Endothelial cell (in vitro differentiated cells): ENCODE data around the gene SRM. TPM values are rescaled to one million over a fixed set of nuclear protein-coding genes. Genes with fewer than 3 reads are reported as not detected.

ENCODE experiments used
- DNase-seq: peaks from one replicate; pipeline ENCODE4 v3.0.0; 2021; ENCODE audit warnings: low spot score
- H3K27ac Mint-ChIP-seq: one replicate; pipeline ENCODE4 v1.8.0; 2021; ENCODE audit warnings: mixed read lengths, inconsistent platforms; ENCODE audit not compliant: unreplicated experiment
- H3K27me3 Mint-ChIP-seq: one replicate; pipeline ENCODE4 v1.8.0; 2021; ENCODE audit warnings: mild to moderate bottlenecking, moderate library complexity, mixed read lengths, inconsistent platforms; ENCODE audit not compliant: unreplicated experiment
- H3K36me3 Mint-ChIP-seq: one replicate; pipeline ENCODE4 v1.8.0; 2021; ENCODE audit warnings: mild to moderate bottlenecking, low read depth, mixed read lengths, inconsistent platforms; ENCODE audit not compliant: unreplicated experiment
- H3K4me1 Mint-ChIP-seq: one replicate; pipeline ENCODE4 v1.8.0; 2021; ENCODE audit warnings: mild to moderate bottlenecking, mixed read lengths, inconsistent platforms; ENCODE audit not compliant: unreplicated experiment
- H3K4me3 Mint-ChIP-seq: one replicate; pipeline ENCODE4 v1.8.0; 2021; ENCODE audit warnings: mild to moderate bottlenecking, mixed read lengths, inconsistent platforms; ENCODE audit not compliant: unreplicated experiment
- H3K9me3 Mint-ChIP-seq: one replicate; pipeline ENCODE4 v1.8.0; 2021; ENCODE audit warnings: mixed read lengths, inconsistent platforms; ENCODE audit not compliant: unreplicated experiment
- total RNA-seq: library from RNA; stranded (reverse); fragmentation: NEBNext Ultra II Directional; extraction: Animal tissue kit (Norgen Biotek cat#: 25700); gene quantifications from one replicate; pipeline ENCODE4 v1.2.1, GENCODE V29; 2021; ENCODE audit not compliant: unreplicated experiment
- TF ChIP-seq, protein P1 (sequence below): fragments of 200-600 bp; sonication (generic); IDR thresholded peaks from one replicate; pipeline ENCODE4 v1.5.0; 2021; ENCODE audit warnings: antibody characterized with exemption; ENCODE audit not compliant: unreplicated experiment

Gene SRM
- total RNA-seq, 1 donor from 2014 or later: 51.0 TPM

DNA sequence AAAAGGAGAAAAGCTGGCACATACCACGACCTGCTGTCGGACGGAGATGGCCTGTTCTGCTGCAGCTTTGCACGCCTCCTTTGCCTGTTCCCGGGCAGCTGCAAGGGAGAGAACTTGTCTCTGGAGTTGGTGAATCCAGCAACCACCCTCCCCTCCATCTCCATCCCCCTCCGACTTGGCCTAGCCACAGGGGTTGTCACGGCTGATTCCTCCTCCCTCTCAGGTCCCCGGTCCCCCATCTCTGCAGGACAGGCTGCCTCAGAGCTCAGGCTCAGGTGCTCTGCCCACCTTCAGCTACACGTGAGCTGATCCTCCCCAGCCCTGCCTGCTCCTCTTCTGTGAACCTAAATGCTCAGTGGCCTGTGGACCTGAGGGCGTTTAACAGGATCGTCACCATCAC lies 11.1 kb upstream of the SRM start:
- no peaks in the 10 kb centered on the region for H3K4me1 Mint-ChIP-seq

GRCh38 chr1:11068600-11069473 lies 9.0 kb upstream of the SRM start:
- peaks cover 1% of the 10 kb centered on the region for H3K27me3 Mint-ChIP-seq
- H3K4me3 Mint-ChIP-seq: peak overlapping the region; percentile 57
- no peaks in the 10 kb centered on the region for H3K4me1 Mint-ChIP-seq
- H3K27ac Mint-ChIP-seq: no peak overlapping the region
- H3K36me3 Mint-ChIP-seq: peaks cover 51% of the 10 kb centered on the region
- H3K9me3 Mint-ChIP-seq: no peaks in the 10 kb centered on the region
- TF ChIP-seq, protein P1, sequence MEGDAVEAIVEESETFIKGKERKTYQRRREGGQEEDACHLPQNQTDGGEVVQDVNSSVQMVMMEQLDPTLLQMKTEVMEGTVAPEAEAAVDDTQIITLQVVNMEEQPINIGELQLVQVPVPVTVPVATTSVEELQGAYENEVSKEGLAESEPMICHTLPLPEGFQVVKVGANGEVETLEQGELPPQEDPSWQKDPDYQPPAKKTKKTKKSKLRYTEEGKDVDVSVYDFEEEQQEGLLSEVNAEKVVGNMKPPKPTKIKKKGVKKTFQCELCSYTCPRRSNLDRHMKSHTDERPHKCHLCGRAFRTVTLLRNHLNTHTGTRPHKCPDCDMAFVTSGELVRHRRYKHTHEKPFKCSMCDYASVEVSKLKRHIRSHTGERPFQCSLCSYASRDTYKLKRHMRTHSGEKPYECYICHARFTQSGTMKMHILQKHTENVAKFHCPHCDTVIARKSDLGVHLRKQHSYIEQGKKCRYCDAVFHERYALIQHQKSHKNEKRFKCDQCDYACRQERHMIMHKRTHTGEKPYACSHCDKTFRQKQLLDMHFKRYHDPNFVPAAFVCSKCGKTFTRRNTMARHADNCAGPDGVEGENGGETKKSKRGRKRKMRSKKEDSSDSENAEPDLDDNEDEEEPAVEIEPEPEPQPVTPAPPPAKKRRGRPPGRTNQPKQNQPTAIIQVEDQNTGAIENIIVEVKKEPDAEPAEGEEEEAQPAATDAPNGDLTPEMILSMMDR: no peak
- DNase-seq: no peak

More for the DNA sequence above, 11.1 kb upstream of the SRM start:
- no peak for DNase-seq
- Mint-ChIP-seq H3K27ac (no peak overlapping the region), H3K4me3 (no peak overlapping the region), H3K9me3 (no peaks in the 10 kb centered on the region), H3K36me3 (peaks cover 48% of the 10 kb centered on the region), H3K27me3 (peaks cover 1% of the 10 kb centered on the region)
- TF ChIP-seq, protein P1: no peak

DNA sequence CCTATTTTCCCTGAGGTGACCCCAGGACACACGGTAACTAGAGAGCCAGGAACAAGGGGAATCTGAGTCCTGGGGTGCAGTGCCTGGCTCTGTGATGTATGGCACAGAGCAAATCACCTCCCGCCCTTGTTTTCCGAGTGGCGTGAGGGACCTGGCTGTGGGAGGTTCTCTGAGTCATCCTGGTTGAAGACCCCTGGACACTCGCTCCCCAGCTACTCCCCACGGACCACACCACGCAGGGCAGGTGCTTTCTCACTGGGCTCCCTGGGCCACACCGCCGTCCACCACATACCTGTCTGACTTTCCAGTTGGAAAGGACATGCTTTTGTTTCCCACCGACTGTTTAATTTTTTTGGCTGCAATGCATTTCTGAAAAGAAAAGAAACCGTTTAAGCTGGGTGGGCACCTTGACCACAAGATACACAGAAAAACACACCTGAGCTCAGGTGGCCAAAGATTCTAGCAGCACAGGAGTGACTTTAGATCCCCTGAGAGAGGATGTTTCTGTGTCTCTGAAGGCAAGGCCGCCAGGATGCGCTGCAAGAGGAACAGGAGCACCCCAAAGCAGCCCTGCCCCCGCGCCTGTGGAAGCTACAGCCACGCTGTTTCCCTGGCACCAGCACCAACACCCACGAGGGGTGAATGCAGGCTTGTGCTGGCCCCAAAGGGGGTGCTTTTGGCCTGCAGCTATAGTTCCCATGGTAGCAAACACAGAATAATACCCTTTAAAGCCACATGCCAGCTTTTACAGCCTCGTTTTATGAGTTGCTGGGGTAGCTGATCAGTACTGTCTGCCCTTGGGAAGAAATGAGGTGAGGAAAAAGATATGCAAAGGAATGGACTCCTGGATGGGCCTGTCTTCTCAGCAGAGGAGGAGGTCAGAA lies 8.1 kb upstream of the SRM start:
- peaks cover 1% of the 10 kb centered on the region for H3K27me3 Mint-ChIP-seq
- H3K27ac Mint-ChIP-seq: no peak overlapping the region
- no peaks in the 10 kb centered on the region for H3K9me3 Mint-ChIP-seq
- no peak overlapping the region for H3K4me3 Mint-ChIP-seq
- DNase-seq: no peak
- no peaks in the 10 kb centered on the region for H3K4me1 Mint-ChIP-seq
- TF ChIP-seq, protein P1: no peak
- peaks cover 49% of the 10 kb centered on the region for H3K36me3 Mint-ChIP-seq

DNA sequence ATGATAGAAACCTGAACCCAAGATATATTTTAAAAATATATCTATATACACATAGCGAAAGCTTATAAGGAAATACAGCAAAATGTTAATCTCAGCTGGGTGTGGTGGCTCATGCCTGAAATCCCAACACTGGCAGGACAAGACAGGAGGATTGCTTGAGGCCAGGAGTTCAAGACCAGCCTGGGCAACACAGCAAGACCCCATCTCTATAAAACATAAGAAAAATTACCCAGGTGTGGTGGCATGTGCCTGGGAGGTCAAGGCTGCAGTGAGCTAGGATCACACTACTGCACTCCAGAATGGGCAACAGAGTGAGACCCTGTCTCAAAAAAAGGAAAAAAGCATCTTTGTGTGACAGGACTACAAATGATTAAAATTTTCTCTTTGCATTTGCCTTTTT lies 6.0 kb upstream of the SRM start:
- Mint-ChIP-seq H3K9me3 (no peaks in the 10 kb centered on the region), H3K36me3 (peaks cover 34% of the 10 kb centered on the region), H3K4me1 (peaks cover 2% of the 10 kb centered on the region), H3K4me3 (no peak overlapping the region), H3K27ac (no peak overlapping the region), H3K27me3 (no peaks in the 10 kb centered on the region)
- no peak for DNase-seq
- TF ChIP-seq, protein P1: no peak
